AG09319 (cell line): ENCODE results near the gene MRAP2.
"Not testable (repeated sequence)": the region's sequence is repeated elsewhere in the genome, so short reads cannot be mapped to it uniquely, and the experiment has no call there.

Experiments used
- DNase-seq: peaks from one replicate; pipeline ENCODE4 v3.0.0-alpha.2; 2010; ENCODE audit warnings: low read depth; ENCODE audit errors: extremely low read depth
- TF ChIP-seq, protein P1 (sequence below): IDR thresholded peaks from 2 replicates; pipeline ENCODE4 v1.5.1; 2011; ENCODE audit warnings: low read depth, mild to moderate bottlenecking, inconsistent platforms, low read length, moderate library complexity

Gene MRAP2

DNA sequence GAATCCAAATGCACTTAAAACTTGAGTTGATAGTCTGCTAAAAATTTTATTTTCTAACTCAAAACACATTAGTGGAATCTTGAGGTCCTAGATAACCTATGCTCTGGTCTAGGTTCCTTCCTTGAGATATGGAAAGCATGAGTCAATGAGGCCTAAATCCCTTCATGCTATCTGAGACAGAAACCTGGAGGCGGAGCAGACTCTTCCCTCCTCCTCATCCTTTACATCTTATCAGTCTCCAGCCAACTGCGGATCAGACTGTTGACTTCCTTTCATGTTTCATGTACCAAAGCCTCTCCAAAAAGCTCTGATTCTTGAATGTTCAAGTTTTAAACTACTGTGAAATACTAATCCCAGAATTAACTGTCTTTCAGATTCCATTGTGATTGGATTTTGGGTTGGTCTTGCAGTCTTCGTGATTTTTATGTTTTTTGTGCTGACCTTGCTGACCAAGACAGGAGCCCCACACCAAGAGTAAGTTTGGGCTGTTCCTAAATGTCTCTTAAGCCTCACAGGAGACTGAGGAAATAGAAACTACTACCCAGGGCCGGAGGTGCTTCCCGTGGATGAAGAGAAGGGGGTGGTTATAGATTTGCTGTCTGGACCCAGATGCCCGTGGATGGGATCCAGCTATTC, 29.1 kb downstream of the MRAP2 start:
- DNase-seq, result no peak
- TF ChIP-seq, protein P1, sequence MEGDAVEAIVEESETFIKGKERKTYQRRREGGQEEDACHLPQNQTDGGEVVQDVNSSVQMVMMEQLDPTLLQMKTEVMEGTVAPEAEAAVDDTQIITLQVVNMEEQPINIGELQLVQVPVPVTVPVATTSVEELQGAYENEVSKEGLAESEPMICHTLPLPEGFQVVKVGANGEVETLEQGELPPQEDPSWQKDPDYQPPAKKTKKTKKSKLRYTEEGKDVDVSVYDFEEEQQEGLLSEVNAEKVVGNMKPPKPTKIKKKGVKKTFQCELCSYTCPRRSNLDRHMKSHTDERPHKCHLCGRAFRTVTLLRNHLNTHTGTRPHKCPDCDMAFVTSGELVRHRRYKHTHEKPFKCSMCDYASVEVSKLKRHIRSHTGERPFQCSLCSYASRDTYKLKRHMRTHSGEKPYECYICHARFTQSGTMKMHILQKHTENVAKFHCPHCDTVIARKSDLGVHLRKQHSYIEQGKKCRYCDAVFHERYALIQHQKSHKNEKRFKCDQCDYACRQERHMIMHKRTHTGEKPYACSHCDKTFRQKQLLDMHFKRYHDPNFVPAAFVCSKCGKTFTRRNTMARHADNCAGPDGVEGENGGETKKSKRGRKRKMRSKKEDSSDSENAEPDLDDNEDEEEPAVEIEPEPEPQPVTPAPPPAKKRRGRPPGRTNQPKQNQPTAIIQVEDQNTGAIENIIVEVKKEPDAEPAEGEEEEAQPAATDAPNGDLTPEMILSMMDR, result no peak

DNA sequence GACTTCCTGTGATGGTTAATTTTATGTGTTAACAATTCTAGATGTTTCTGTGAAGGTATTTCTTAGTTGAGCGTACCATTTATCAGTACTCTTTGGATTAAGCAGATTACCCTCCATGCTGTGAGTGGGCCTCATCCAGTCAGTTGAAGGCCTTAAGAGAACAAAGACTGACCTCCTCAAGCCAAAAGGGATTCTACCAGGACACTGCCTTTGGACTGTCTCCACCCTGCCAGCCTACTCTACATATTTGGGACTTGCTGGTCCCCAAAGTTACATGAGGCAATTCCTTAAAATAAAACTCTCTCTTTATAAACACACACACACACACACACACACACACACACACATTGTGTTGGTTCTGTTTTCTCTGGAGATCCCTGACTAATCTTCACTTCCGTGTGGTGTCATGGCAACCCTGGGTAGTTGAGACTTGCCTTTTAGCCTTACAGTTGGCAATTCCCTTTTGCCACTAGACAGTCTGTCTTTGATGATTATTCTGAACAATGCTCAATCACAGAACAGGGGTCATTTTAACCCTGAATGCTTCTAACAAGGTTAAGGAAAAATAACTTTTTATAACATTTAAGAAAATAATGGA, 32.2 kb downstream of the MRAP2 start:
- TF ChIP-seq, protein P1, result no peak
- no peak for DNase-seq

DNA sequence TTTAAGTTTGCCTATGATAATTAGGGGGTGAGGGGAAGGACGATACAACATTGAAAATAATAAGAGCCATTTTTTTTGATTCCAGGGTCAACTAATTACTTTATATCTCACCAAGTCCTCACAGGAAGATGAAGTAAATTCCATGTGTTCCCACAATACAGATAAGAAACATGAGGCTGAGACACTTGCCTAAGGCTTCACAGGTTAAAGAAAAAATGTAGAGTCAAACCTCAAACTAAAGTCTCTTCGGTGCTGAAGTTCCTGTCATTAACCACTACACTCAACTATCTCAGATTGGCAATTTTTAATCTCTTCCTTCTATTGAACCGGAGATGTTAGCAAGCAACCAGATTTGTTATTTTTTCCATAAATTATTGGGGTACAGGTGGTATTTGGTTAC, 33.0 kb downstream of the MRAP2 start:
- DNase-seq, result no peak
- TF ChIP-seq, protein P1, result no peak

DNA sequence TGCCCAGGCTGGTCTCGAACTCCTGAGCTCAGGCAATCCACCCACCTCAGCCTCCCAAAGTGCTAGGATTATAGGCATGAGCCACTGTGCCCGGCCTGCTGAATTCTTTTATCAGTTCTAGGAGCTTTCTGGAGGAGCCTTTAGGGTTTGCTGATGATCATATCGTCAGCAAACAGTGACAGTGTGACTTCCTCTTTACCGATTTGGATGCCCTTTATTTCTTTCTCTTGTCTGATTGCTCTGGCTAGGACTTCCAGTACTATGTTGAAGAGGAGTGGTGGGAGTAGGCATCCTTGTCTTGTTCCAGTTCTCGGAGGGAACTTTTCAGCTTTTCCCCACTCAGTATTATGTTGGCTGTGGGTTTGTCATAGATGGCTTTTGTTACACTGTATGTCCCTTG, 35.3 kb downstream of the MRAP2 start:
- DNase-seq, result not testable (repeated sequence)

DNA sequence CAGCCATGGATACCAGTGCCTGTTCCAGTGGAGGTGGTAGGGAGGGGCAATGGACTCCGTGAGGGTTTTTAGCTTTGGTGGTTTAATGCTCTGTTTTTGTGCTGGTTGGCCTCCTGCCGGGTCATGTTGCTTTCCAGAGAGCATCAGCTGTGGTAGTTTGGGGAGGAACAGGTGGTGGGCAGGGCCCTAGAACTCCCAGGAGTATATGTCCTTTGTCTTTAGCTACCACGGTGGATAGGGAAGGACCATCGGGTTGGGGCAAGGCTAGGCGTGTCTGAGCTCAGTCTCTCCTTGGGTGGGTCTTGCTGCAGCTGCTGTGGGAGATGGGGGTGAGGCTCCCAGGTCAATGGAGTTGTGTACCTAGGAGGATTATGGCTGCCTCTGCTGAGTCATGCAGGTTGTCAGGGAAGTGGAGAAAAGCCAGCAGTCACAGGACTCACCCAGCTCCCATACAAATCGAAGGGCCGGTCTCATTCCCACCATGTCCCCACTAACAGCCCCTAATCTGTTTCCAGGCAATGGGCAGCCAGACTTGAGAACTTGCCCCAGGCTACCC, 38.9 kb downstream of the MRAP2 start:
- TF ChIP-seq, protein P1, result no peak
- DNase-seq, result no peak

DNA sequence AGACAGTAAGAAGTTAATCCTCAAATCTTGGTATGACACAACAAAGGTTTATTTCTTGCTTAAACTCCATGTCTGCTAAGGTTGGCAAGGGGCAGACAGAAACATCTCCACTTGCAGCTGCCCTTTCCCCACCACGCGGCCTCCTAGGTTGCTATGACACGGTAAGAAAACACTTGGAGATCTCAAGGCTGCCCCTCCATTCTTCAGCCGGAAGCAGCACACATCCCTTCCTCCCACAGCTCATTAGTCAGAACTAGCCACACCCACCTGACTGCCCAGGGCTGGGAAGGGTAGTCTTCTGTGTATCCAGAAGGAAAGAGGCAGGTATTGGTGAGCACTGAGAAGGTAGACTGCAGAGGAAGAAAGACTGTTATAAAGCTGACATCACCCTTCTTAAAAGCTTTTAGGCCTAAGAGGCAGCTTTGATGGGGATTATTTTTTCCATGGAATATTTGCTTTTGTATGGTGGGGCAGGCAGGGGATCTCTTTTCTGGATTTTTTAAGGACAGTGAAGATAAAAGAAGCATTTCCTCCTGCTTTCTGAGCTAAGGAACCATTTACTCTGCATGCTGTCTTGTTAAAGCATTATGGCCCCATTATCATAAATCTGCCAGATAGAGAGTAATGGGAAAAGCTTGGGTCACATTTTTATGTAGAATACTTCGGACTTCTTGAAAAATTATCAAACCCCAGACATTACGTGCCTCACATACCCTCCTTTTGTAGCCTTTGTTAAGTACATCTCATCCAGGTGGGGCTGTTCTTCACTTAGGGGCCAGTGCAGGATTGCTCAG, 41.6 kb downstream of the MRAP2 start:
- no peak for DNase-seq
- TF ChIP-seq, protein P1, result no peak

DNA sequence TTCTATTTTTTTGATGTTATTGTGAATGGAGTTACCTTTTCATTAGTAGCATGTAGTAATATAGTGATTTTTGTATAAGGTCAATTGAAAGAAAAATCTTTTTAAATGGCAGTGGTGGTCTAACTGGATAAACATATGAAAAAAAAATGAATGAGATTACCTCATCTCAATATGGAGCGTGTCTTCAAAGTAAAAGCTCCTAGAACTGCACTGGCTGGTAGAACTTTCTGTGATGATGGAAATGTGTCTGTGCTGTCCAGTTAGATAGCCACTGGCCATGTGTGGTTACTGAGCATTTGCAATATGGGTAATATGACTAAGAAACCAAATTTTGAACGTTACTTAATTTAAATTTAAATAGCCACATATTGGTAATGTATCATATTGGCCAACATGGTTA, 44.1 kb downstream of the MRAP2 start:
- no peak for DNase-seq
- TF ChIP-seq, protein P1, result no peak
